ENCODE results near the gene PLEKHA5. TPM values are rescaled to one million over a fixed set of nuclear protein-coding genes. Genes with fewer than 3 reads are reported as not detected.

The PLEKHA5 gene
- total RNA-seq, 1 donor from 2014 or later: 32.3 TPM

DNA sequence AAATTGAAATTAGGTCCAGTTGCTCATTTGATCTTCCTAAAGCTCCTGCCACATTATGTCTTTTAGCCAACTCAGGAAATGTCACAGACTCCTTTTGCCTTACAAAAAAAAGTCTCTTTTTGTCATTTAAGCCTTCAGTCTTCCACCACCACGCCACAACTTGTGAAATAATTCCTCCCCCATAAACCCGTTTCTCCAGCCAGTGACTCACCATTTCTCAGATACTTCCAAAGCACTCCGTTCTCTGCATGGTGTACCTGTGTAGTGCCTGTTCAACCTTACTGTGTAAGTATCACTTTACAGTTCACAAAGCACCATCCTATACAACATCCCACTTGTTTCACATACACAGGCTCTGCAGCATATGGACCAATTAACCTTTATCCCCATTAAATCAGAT is 170.2 kb downstream of the PLEKHA5 start:
- no peak overlapping the region for H3K27ac Mint-ChIP-seq (ENCODE audit: unreplicated experiment)
- DNase-seq (ENCODE audit: extremely low spot score, unreplicated experiment): no peak

DNA sequence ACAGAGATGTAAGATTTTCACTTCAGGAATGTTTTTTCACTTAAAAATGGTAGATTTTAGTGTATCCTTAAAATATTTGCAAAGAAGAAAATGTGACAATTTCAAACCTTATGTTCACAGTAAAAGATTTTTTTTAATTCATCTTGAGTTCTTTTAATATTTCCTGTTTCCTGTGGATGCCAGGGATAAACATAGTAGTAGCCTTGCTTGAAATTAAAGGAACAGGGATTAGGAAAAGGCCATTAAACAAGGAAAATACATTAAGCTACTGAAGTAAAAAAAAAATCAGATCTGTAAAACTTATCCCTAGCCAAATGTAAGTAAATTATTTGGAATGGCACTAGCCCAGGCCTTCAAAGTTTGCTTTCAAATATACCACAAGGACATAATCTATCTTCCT is 171.7 kb downstream of the PLEKHA5 start:
- H3K27ac Mint-ChIP-seq (ENCODE audit: unreplicated experiment): no peak overlapping the region
- H3K9me3 Mint-ChIP-seq (ENCODE audit: unreplicated experiment): no peaks in the 10 kb centered on the region
- H3K4me1 Mint-ChIP-seq (ENCODE audit: unreplicated experiment): no peaks in the 10 kb centered on the region
- no peak for DNase-seq (ENCODE audit: extremely low spot score, unreplicated experiment)
- TF ChIP-seq, protein P1, sequence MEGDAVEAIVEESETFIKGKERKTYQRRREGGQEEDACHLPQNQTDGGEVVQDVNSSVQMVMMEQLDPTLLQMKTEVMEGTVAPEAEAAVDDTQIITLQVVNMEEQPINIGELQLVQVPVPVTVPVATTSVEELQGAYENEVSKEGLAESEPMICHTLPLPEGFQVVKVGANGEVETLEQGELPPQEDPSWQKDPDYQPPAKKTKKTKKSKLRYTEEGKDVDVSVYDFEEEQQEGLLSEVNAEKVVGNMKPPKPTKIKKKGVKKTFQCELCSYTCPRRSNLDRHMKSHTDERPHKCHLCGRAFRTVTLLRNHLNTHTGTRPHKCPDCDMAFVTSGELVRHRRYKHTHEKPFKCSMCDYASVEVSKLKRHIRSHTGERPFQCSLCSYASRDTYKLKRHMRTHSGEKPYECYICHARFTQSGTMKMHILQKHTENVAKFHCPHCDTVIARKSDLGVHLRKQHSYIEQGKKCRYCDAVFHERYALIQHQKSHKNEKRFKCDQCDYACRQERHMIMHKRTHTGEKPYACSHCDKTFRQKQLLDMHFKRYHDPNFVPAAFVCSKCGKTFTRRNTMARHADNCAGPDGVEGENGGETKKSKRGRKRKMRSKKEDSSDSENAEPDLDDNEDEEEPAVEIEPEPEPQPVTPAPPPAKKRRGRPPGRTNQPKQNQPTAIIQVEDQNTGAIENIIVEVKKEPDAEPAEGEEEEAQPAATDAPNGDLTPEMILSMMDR (IDR thresholded peaks at IDR 0.05): no peak
- H3K27me3 Mint-ChIP-seq (ENCODE audit: unreplicated experiment): no peaks in the 10 kb centered on the region
- H3K4me3 Mint-ChIP-seq (ENCODE audit: unreplicated experiment): no peak overlapping the region
- peaks cover 14% of the 10 kb centered on the region for H3K36me3 Mint-ChIP-seq (ENCODE audit: unreplicated experiment)

More for the DNA sequence above, 170.2 kb downstream of the PLEKHA5 start:
- Mint-ChIP-seq H3K27me3 (ENCODE audit: unreplicated experiment) (no peaks in the 10 kb centered on the region), H3K4me3 (ENCODE audit: unreplicated experiment) (no peak overlapping the region), H3K4me1 (ENCODE audit: unreplicated experiment) (no peaks in the 10 kb centered on the region), H3K9me3 (ENCODE audit: unreplicated experiment) (no peaks in the 10 kb centered on the region), H3K36me3 (ENCODE audit: unreplicated experiment) (peaks cover 11% of the 10 kb centered on the region)
- TF ChIP-seq, protein P1 (IDR thresholded peaks at IDR 0.05): no peak

DNA sequence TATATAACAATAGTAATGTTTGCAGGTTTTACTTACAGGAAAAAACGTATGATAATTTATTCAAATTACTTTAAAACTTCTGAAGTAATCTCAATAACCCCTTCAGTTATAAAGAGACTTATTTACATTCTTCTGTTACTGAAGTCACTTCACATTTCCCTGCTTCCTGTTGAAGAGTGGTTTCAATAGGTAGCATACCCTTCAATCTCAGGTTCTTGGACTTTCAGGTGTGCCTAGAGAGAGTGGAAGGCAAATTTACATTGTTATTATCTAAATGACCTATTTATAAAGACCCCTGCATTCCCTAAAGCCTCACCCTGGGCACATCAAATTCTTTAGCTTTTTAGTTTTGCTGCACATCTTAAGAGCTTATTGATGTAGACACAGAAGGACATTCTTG is 172.2 kb downstream of the PLEKHA5 start:
- H3K4me1 Mint-ChIP-seq (ENCODE audit: unreplicated experiment): no peaks in the 10 kb centered on the region
- H3K27me3 Mint-ChIP-seq (ENCODE audit: unreplicated experiment): no peaks in the 10 kb centered on the region
- no peak for DNase-seq (ENCODE audit: extremely low spot score, unreplicated experiment)
- no peak overlapping the region for H3K27ac Mint-ChIP-seq (ENCODE audit: unreplicated experiment)
- H3K9me3 Mint-ChIP-seq (ENCODE audit: unreplicated experiment): no peaks in the 10 kb centered on the region
- H3K36me3 Mint-ChIP-seq (ENCODE audit: unreplicated experiment): peaks cover 13% of the 10 kb centered on the region
- no peak overlapping the region for H3K4me3 Mint-ChIP-seq (ENCODE audit: unreplicated experiment)
- TF ChIP-seq, protein P1 (IDR thresholded peaks at IDR 0.05): no peak

DNA sequence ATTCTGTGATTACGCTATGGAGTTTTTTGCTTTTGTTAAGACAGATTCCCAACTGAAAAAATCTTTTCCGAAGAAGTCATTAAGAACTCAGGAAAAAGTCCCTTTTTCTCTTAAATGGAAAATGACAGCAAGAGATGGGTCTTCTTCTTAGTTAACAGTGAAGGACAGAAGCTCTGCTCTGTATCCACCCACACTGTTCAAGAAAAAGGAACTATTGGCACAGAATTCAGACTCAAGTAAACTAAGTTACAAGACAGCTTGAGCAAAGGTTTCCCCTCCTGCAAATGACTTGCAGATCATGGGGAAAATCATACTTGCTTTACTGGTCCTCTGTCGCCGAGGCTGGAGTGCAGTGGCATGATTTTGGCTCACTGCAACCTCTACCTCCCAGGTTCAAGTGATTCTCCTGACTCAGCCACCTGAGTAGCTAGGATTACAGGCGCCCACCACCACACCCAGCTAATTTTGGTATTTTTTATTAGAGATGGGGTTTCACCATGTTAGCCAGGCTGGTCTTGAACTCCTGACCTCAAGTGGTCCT is 172.6 kb downstream of the PLEKHA5 start:
- Mint-ChIP-seq H3K36me3 (ENCODE audit: unreplicated experiment) (peaks cover 15% of the 10 kb centered on the region), H3K27me3 (ENCODE audit: unreplicated experiment) (no peaks in the 10 kb centered on the region), H3K4me1 (ENCODE audit: unreplicated experiment) (no peaks in the 10 kb centered on the region), H3K27ac (ENCODE audit: unreplicated experiment) (no peak overlapping the region), H3K4me3 (ENCODE audit: unreplicated experiment) (no peak overlapping the region), H3K9me3 (ENCODE audit: unreplicated experiment) (no peaks in the 10 kb centered on the region)
- TF ChIP-seq, protein P1 (IDR thresholded peaks at IDR 0.05): no peak
- DNase-seq (ENCODE audit: extremely low spot score, unreplicated experiment): no peak

DNA sequence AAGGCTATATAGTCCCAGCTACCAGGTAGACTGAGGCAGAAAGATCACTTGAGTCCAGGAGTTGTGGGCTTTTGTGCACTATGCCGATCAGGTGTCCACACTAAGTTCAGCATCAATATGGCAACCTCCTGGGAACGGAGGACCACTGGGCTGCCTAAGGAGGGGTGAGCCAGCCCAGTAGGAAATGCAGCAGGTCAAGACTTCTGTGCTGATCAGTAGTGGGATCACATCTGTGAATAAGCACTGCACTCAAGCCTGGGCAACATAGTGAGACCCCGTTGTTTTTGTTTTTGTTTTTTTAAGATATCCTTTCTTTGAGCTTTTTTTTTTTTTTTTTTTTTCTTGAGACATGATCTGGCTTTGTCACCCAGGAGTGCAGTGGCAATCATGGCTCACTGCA is 174.0 kb downstream of the PLEKHA5 start:
- TF ChIP-seq, protein P1 (IDR thresholded peaks at IDR 0.05): no peak
- Mint-ChIP-seq H3K27ac (ENCODE audit: unreplicated experiment) (no peak overlapping the region), H3K27me3 (ENCODE audit: unreplicated experiment) (no peaks in the 10 kb centered on the region), H3K36me3 (ENCODE audit: unreplicated experiment) (peaks cover 19% of the 10 kb centered on the region), H3K4me1 (ENCODE audit: unreplicated experiment) (no peaks in the 10 kb centered on the region), H3K4me3 (ENCODE audit: unreplicated experiment) (no peak overlapping the region), H3K9me3 (ENCODE audit: unreplicated experiment) (no peaks in the 10 kb centered on the region)
- DNase-seq (ENCODE audit: extremely low spot score, unreplicated experiment): no peak

All from osteocyte (in vitro differentiated cells).